ENCODE measurements around the gene RTL1. TPM values are rescaled to one million over a fixed set of nuclear protein-coding genes. Genes with fewer than 3 reads are reported as not detected.
A peak's percentile ranks its signal among the peaks of the same experiment; 100 is the strongest.

RTL1 gene
- total and polyA plus RNA-seq, 2 experiments from 2014 or later, result 0.36 TPM; not detected in 1

GRCh38 chr14:100915560-100915959, 12.0 kb upstream of the RTL1 start:
- H4K20me1 ChIP-seq (ENCODE audit: insufficient read depth), result no peaks in the 10 kb centered on the region
- no peak overlapping the region for H2AFZ ChIP-seq
- 8 to 10% methylated on average over 2 of the region's 2 CpGs for WGBS, 2 experiments (ENCODE audit: low coverage in 1 of 2, low lambda C conversion rate in 2 of 2, missing lambda C conversion rate in 2 of 2)
- no peak overlapping the region for H3K27ac ChIP-seq
- TF ChIP-seq EZH2phosphoT487 (IDR thresholded peaks at IDR 0.05; ENCODE audit: insufficient read depth, low read depth), result no peak
- TF ChIP-seq EZH2 (IDR thresholded peaks at IDR 0.05; ENCODE audit: insufficient read depth, poor library complexity, severe bottlenecking), result no peak
- H3K79me2 ChIP-seq (ENCODE audit: insufficient read depth), result peaks cover 8% of the 10 kb centered on the region
- H3K9me3 ChIP-seq (ENCODE audit: low read depth), result no peaks in the 10 kb centered on the region
- DNase-seq, result peak; percentile 24
- H3K9me2 ChIP-seq (ENCODE audit: insufficient read depth), result no peaks in the 10 kb centered on the region
- no peaks in the 10 kb centered on the region for H3K27me3 ChIP-seq (replicated peaks; ENCODE audit: insufficient read depth)
- H3K4me3 ChIP-seq, result no peak overlapping the region
- H3K4me1 ChIP-seq (ENCODE audit: insufficient read depth), result peaks cover 19% of the 10 kb centered on the region
- in situ Hi-C loops (cut with MboI), result no loop called here
- H3K36me3 ChIP-seq (ENCODE audit: low read depth), result peaks cover 14% of the 10 kb centered on the region
- peaks cover 40% of the 10 kb centered on the region for H3F3A ChIP-seq (ENCODE audit: insufficient read depth)
- H3K9ac ChIP-seq, result no peak overlapping the region
- no peak overlapping the region for H3K4me2 ChIP-seq (ENCODE audit: unreplicated experiment)

DNA sequence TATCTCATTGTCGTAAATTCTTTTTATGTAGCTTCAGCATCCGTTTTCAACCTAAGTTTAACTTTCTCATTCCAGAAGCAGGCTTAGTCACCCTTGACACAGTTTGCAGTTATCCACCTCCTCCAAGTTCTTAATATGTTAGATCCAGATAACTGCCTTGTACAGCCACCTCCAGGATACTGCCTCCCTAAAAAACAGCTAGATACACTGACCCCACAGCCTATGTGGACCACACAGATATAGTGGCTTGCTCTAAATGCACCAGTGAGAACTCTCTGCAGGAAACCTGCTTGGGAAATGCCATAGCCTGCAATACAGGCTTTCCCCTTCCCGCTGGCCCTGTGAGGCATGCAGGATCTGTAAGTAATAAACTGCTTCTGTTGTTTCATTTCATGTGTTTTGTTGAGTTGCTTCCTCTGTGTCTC, 11.1 kb upstream of the RTL1 start:
- WGBS, 2 experiments (ENCODE audit: low coverage in 1 of 2, low lambda C conversion rate in 2 of 2, missing lambda C conversion rate in 2 of 2), result 23 to 35% methylated on average over 3 of the region's 3 CpGs
- Histone ChIP-seq H3F3A (ENCODE audit: insufficient read depth) (peaks cover 46% of the 10 kb centered on the region), H3K27me3 (replicated peaks; ENCODE audit: insufficient read depth) (no peaks in the 10 kb centered on the region), H4K20me1 (ENCODE audit: insufficient read depth) (no peaks in the 10 kb centered on the region), H3K27ac (no peak overlapping the region), H3K4me3 (no peak overlapping the region), H3K9me3 (ENCODE audit: low read depth) (no peaks in the 10 kb centered on the region), H3K9ac (no peak overlapping the region), H2AFZ (no peak overlapping the region), H3K36me3 (ENCODE audit: low read depth) (peaks cover 19% of the 10 kb centered on the region), H3K9me2 (ENCODE audit: insufficient read depth) (no peaks in the 10 kb centered on the region), H3K79me2 (ENCODE audit: insufficient read depth) (peaks cover 7% of the 10 kb centered on the region), H3K4me2 (ENCODE audit: unreplicated experiment) (no peak overlapping the region), H3K4me1 (ENCODE audit: insufficient read depth) (peaks cover 19% of the 10 kb centered on the region)
- no peak for TF ChIP-seq EZH2phosphoT487 (IDR thresholded peaks at IDR 0.05; ENCODE audit: insufficient read depth, low read depth)
- TF ChIP-seq EZH2 (IDR thresholded peaks at IDR 0.05; ENCODE audit: insufficient read depth, poor library complexity, severe bottlenecking), result no peak
- in situ Hi-C loops (cut with MboI), result no loop called here
- DNase-seq, result peak; percentile 58

- no peak overlapping the region for H2AFZ ChIP-seq
- WGBS, 2 experiments (ENCODE audit: low coverage in 1 of 2, low lambda C conversion rate in 2 of 2, missing lambda C conversion rate in 2 of 2), result 67% methylated on average over 8 of the region's 8 CpGs
- H3K27ac ChIP-seq, result no peak overlapping the region
- H3K36me3 ChIP-seq (ENCODE audit: low read depth), result peaks cover 26% of the 10 kb centered on the region
- no peak for TF ChIP-seq EZH2 (IDR thresholded peaks at IDR 0.05; ENCODE audit: insufficient read depth, poor library complexity, severe bottlenecking)
- no peak for TF ChIP-seq EZH2phosphoT487 (IDR thresholded peaks at IDR 0.05; ENCODE audit: insufficient read depth, low read depth)
- H3K9ac ChIP-seq, result no peak overlapping the region
- H3K4me1 ChIP-seq (ENCODE audit: insufficient read depth), result peaks cover 19% of the 10 kb centered on the region
- no peak overlapping the region for H3K4me2 ChIP-seq (ENCODE audit: unreplicated experiment)
- H3K9me2 ChIP-seq (ENCODE audit: insufficient read depth), result no peaks in the 10 kb centered on the region
- DNase-seq, result no peak
- H3K27me3 ChIP-seq (replicated peaks; ENCODE audit: insufficient read depth), result peaks cover 1% of the 10 kb centered on the region; the same call in 1 of the 2 replicates
- H3F3A ChIP-seq (ENCODE audit: insufficient read depth), result peaks cover 55% of the 10 kb centered on the region
- H3K9me3 ChIP-seq (ENCODE audit: low read depth), result no peaks in the 10 kb centered on the region
- no peaks in the 10 kb centered on the region for H4K20me1 ChIP-seq (ENCODE audit: insufficient read depth)
- in situ Hi-C loops (cut with MboI), result no loop called here
- no peaks in the 10 kb centered on the region; the same call in 1 of the 2 replicates for H3K79me2 ChIP-seq (ENCODE audit: insufficient read depth)
- H3K4me3 ChIP-seq, result no peak overlapping the region
These were observed 8.3 kb upstream of the RTL1 start for GRCh38 chr14:100911665-100912316.

DNA sequence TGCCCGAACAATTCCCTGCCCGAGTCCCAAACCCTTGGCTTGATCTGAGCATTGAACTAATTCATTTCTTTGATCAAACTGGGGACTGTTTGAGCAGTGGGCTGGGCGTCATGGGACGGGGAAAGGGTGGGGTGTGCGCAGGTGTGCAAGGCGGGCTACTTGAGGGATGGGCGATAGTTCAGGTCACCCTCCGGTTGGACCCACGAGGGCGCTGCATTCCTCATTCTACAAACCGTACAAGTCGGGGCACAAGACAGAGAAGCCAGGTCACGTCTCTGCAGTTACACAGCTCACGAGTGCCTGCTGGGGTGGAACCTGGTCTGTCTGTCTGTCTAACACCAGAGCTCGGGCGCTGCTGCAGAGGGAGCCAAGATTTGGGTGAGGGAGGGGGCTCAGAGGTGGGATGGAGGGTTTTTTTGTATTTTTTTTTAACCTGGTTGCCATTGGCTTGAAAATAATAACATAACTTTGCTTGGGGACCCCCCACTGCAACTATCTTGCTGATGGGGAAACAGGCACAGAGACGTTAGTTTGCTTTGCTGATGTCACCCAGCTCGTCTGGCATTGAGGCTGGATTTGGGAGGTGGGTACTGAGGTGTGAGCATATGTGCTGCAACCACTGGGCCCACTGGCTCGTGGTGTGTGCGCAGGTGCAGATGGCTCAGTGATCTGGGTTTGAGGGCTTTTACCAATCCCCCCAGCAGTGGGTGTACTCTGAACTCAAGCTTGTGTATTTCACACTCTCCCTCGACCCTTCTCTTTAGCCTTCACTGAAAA, 7.6 kb upstream of the RTL1 start:
- in situ Hi-C loops (cut with MboI), result no loop called here
- H3K4me2 ChIP-seq (ENCODE audit: unreplicated experiment), result no peak overlapping the region
- H3K27me3 ChIP-seq (replicated peaks; ENCODE audit: insufficient read depth), result peaks cover 4% of the 10 kb centered on the region; the same call in 1 of the 2 replicates
- H3K79me2 ChIP-seq (ENCODE audit: insufficient read depth), result no peaks in the 10 kb centered on the region; the same call in 1 of the 2 replicates
- H3K9me2 ChIP-seq (ENCODE audit: insufficient read depth), result no peaks in the 10 kb centered on the region
- DNase-seq, result no peak
- no peaks in the 10 kb centered on the region for H4K20me1 ChIP-seq (ENCODE audit: insufficient read depth)
- TF ChIP-seq EZH2phosphoT487 (IDR thresholded peaks at IDR 0.05; ENCODE audit: insufficient read depth, low read depth), result no peak
- TF ChIP-seq EZH2 (IDR thresholded peaks at IDR 0.05; ENCODE audit: insufficient read depth, poor library complexity, severe bottlenecking), result no peak
- peaks cover 26% of the 10 kb centered on the region for H3K36me3 ChIP-seq (ENCODE audit: low read depth)
- no peak overlapping the region for H3K9ac ChIP-seq
- peaks cover 19% of the 10 kb centered on the region for H3K4me1 ChIP-seq (ENCODE audit: insufficient read depth)
- H3K27ac ChIP-seq, result no peak overlapping the region
- 79 to 80% methylated on average over 19 to 21 of the region's 21 CpGs for WGBS, 2 experiments (ENCODE audit: low coverage in 1 of 2, low lambda C conversion rate in 2 of 2, missing lambda C conversion rate in 2 of 2)
- H3K9me3 ChIP-seq (ENCODE audit: low read depth), result no peaks in the 10 kb centered on the region
- peaks cover 55% of the 10 kb centered on the region for H3F3A ChIP-seq (ENCODE audit: insufficient read depth)
- H2AFZ ChIP-seq, result no peak overlapping the region
- no peak overlapping the region for H3K4me3 ChIP-seq

All from GM23248 (cell line).